A549 (cell line): ENCODE data around the gene MAPK9. TPM values are rescaled to one million over a fixed set of nuclear protein-coding genes. Genes with fewer than 3 reads are reported as not detected.

Experiments used
- ATAC-seq, 2 experiments: fragments of 200-7000 bp in 1 of 2; fragments of >200 bp in 1 of 2; cut with Nextera tagmentation in 1 of 2; cut with Tn5 transposase in 1 of 2; 3 replicates each; pipeline versions ENCODE4 v1.8.0 to v1.9.1; 2018 to 2020; ENCODE audit warnings: mild to moderate bottlenecking in 1 of 2, moderate library complexity in 1 of 2
- CTCF ChIA-PET: fragments of 300-600 bp; sonication (Branson Sonifier 250); formaldehyde crosslinking; extraction: SDS; loops from one replicate; lab custom pipeline; 2021; ENCODE audit warnings: antibody characterized with exemption, inconsistent platforms; lab: Yijun Ruan, JAX
- POLR2A ChIA-PET: fragments of 350-600 bp; formaldehyde crosslinking; extraction: SDS; loops from one replicate; lab custom pipeline; 2021; ENCODE audit warnings: antibody characterized with exemption, inconsistent platforms; lab: Yijun Ruan, JAX
- DNase-seq, 2 experiments: peaks; one replicate each; pipeline versions ENCODE4 v3.0.0 to v3.0.0-alpha.2; 2011 to 2016; ENCODE audit warnings: low read depth in 1 of 2, low spot score in 1 of 2
- FAIRE-seq: peaks from 2 replicates; lab custom pipeline; 2011; peaks lifted over from hg19 to GRCh38; lab: Jason Lieb, UNC
- H3K27ac ChIP-seq, 2 experiments: fragments of >200 bp; sonication (Bioruptor Twin); formaldehyde crosslinking; 3 replicates each; pipeline ENCODE4 v1.5.1; 2016 to 2017
- H3K4me1 ChIP-seq: fragments of >200 bp; sonication (Bioruptor Twin); formaldehyde crosslinking; 3 replicates; pipeline ENCODE4 v1.6.1; 2016
- H3K4me2 ChIP-seq: fragments of >200 bp; sonication (Bioruptor Twin); formaldehyde crosslinking; 3 replicates; pipeline ENCODE4 v1.6.1; 2016
- H3K4me3 ChIP-seq: fragments of >200 bp; sonication (Bioruptor Twin); formaldehyde crosslinking; 3 replicates; pipeline ENCODE4 v1.5.1; 2016
- H3K9me3 ChIP-seq: fragments of >200 bp; sonication (Bioruptor Twin); formaldehyde crosslinking; 3 replicates; pipeline ENCODE4 v1.6.1; 2016
- BHLHE40 ChIP-seq: IDR thresholded peaks from 2 replicates; pipeline ENCODE4 v1.6.1; 2012; ENCODE audit warnings: low read depth, low read length, inconsistent platforms
- CEBPB ChIP-seq, 2 experiments: fragments of >200 bp in 1 of 2; sonication (Bioruptor Twin) in 1 of 2; formaldehyde crosslinking in 1 of 2; IDR thresholded peaks; 2 replicates each; pipeline ENCODE4 v1.6.1; 2012 to 2016
- CHD2 ChIP-seq: fragments of 150-350 bp; IDR thresholded peaks from 2 replicates; pipeline ENCODE4 v1.6.1; 2014; ENCODE audit warnings: low read length; ENCODE audit not compliant: partially characterized antibody
- FOXS1 ChIP-seq: fragments of 250-450 bp; sonication (Bioruptor Pico); IDR thresholded peaks from 2 replicates; pipeline ENCODE4 v1.5.0; 2020; ENCODE audit warnings: mild to moderate bottlenecking, moderate library complexity
- HEYL ChIP-seq: fragments of 250-450 bp; sonication (Bioruptor Pico); IDR thresholded peaks from 2 replicates; pipeline ENCODE4 v1.8.0; 2021; ENCODE audit warnings: mild to moderate bottlenecking, moderate library complexity
- HOXA7 ChIP-seq: fragments of 250-450 bp; sonication (Bioruptor Pico); IDR thresholded peaks from 2 replicates; pipeline ENCODE4 v1.5.0; 2020; ENCODE audit warnings: mild to moderate bottlenecking, moderate library complexity
- HOXB5 ChIP-seq: fragments of 250-450 bp; sonication (Bioruptor Pico); IDR thresholded peaks from 2 replicates; pipeline ENCODE4 v1.5.0; 2020; ENCODE audit warnings: mild to moderate bottlenecking, moderate library complexity
- MAZ ChIP-seq: fragments of 150-350 bp; IDR thresholded peaks from 2 replicates; pipeline ENCODE4 v1.6.1; 2014; ENCODE audit warnings: antibody characterized with exemption, low read depth, low read length, borderline replicate concordance
- POLR2A ChIP-seq: IDR thresholded peaks from 2 replicates; pipeline ENCODE4 v1.6.1; 2012; ENCODE audit warnings: mild to moderate bottlenecking, low read length
- POLR2AphosphoS2 ChIP-seq: conservative IDR thresholded peaks from 2 replicates; pipeline ENCODE4 v1.6.1; 2012; ENCODE audit warnings: low read length, improper control_type of control experiment, inconsistent platforms
- RAD21 ChIP-seq, 2 experiments: fragments of >200 bp in 1 of 2; sonication (Bioruptor Twin) in 1 of 2; formaldehyde crosslinking in 1 of 2; IDR thresholded peaks in 1 of 2; conservative IDR thresholded peaks in 1 of 2; 2 replicates in 1 of 2; 3 replicates in 1 of 2; pipeline ENCODE4 v1.6.1; 2012 to 2018; ENCODE audit warnings: inconsistent platforms in 1 of 2
- SMC3 ChIP-seq: fragments of >200 bp; sonication (Bioruptor Twin); formaldehyde crosslinking; IDR thresholded peaks from 3 replicates; pipeline ENCODE4 v1.6.1; 2018; ENCODE audit warnings: inconsistent platforms
- SREBF2 ChIP-seq: fragments of 450-650 bp; IDR thresholded peaks from 2 replicates; pipeline ENCODE4 v1.6.1; 2014; ENCODE audit warnings: mild to moderate bottlenecking, moderate library complexity
- WGBS: methylation state at CpG from one replicate; pipeline ENCODE4 v1.1.6; 2017; ENCODE audit errors: missing lambda C conversion rate; 5-methylcytosine and 5-hydroxymethylcytosine counted together
- polyA plus RNA-seq, 4 experiments: library from polyadenylated mRNA; depleted of rRNA in 3 of 4; stranded (reverse); fragments of >200 nt; fragmentation: RNase III in 1 of 4; extraction: RNeasy Plus Mini Kit Qiagen cat#74134 plus additional on column Dnase treatment in 1 of 4; gene quantifications; 2 replicates in 3 of 4; 3 replicates in 1 of 4; pipeline ENCODE4 v1.2.3, GENCODE V29; 2011 to 2017
- TF ChIP-seq, protein P1 (sequence below): fragments of 250-450 bp; sonication (Bioruptor Pico); IDR thresholded peaks from 2 replicates; pipeline ENCODE4 v1.5.0; 2021; ENCODE audit warnings: mild to moderate bottlenecking, moderate library complexity, borderline replicate concordance
- TF ChIP-seq, protein P2 (sequence below): fragments of >200 bp; sonication (Bioruptor Twin); formaldehyde crosslinking; IDR thresholded peaks from 2 replicates; pipeline ENCODE4 v1.6.1; 2016
- TF ChIP-seq, protein P3 (sequence below): fragments of >200 bp; sonication (Bioruptor Twin); formaldehyde crosslinking; IDR thresholded peaks from 3 replicates; pipeline ENCODE4 v1.6.1; 2016
- TF ChIP-seq, protein P4 (sequence below): IDR thresholded peaks from 2 replicates; pipeline ENCODE4 v1.6.1; 2012
- TF ChIP-seq, protein P5 (sequence below): IDR thresholded peaks from 2 replicates; pipeline ENCODE4 v1.6.1; 2012
- TF ChIP-seq, protein P6 (sequence below): IDR thresholded peaks from 2 replicates; pipeline ENCODE4 v1.6.1; 2012; ENCODE audit warnings: low read depth, borderline replicate concordance

Gene MAPK9
- polyA plus RNA-seq, 2 of the 4 experiments (the other 2 are of a cell fraction): 36.6 to 66.9 TPM

DNA sequence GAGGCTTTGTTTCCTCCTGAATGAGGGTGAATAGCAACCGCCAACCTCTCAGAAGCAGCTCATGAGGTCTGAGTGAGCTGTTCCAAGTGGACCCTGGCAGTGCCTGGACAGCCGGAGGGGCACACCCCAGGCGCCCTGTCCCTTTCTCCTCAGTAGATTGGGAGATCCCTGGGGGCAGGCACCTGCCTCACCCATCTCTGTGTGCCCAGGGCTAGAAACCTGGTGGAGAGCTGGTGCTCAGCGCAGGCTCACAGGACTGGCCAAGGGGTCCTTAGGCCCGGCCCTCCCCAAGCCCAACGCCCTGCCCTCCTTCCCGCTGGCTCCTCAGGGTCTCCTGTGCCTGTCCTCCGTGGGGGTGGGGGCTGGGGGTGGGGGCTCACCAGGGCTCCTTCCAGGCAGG lies 14.9 kb upstream of the MAPK9 start:
- ATAC-seq (no peak), FAIRE-seq (no peak)
- CTCF ChIA-PET: interaction anchor here (1.3 to 8.6 kb wide), 5 partner anchors 9 to 164 kb away, joined by 3 to 81 read pairs (median 36); no protein-coding TSS in a partner anchor
- no peaks in the 10 kb centered on the region for H3K9me3 ChIP-seq
- no peak overlapping the region for H3K4me3 ChIP-seq
- no peak overlapping the region for H3K27ac ChIP-seq
- TF ChIP-seq BHLHE40 (no peak), CEBPB (IDR thresholded peaks at IDR 0.05) (no peak), SREBF2 (no peak)
- TF ChIP-seq, protein P1, sequence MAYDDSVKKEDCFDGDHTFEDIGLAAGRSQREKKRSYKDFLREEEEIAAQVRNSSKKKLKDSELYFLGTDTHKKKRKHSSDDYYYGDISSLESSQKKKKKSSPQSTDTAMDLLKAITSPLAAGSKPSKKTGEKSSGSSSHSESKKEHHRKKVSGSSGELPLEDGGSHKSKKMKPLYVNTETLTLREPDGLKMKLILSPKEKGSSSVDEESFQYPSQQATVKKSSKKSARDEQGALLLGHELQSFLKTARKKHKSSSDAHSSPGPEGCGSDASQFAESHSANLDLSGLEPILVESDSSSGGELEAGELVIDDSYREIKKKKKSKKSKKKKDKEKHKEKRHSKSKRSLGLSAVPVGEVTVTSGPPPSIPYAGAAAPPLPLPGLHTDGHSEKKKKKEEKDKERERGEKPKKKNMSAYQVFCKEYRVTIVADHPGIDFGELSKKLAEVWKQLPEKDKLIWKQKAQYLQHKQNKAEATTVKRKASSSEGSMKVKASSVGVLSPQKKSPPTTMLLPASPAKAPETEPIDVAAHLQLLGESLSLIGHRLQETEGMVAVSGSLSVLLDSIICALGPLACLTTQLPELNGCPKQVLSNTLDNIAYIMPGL (CRISPR knock-in tag): no peak
- TF ChIP-seq, protein P2, sequence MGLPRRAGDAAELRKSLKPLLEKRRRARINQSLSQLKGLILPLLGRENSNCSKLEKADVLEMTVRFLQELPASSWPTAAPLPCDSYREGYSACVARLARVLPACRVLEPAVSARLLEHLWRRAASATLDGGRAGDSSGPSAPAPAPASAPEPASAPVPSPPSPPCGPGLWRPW: no peak
- TF ChIP-seq, all 56 proteins: peak for 0
- DNase-seq: no peak
- Histone ChIP-seq H3K4me1 (no peaks in the 10 kb centered on the region), H3K4me2 (no peak overlapping the region)
- whole genome bisulfite sequencing: 86% methylated on average over 3 of the region's 8 CpGs
- POLR2A ChIA-PET: no interaction called here

DNA sequence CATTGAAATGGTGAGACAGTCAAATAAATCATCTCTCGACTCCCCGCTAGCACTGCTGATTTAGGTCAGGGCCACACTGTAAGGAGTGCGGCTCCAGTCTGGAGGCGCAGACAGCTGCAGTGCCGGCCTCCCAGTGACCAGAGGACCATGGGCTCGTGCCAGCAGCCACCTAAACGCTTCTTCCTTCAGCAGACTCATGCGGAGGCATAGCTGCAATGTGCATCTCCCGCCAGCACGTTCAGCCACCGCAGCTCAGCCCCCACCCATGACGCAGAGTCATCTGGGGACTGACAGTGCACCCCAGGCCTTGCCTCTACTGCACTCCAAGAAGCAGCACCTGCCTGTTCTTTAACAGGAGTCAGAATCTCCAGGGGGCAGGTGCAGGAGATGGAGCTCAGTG lies 13.6 kb upstream of the MAPK9 start:
- Histone ChIP-seq H3K27ac (no peak overlapping the region), H3K4me3 (no peak overlapping the region), H3K4me1 (no peaks in the 10 kb centered on the region), H3K9me3 (no peaks in the 10 kb centered on the region), H3K4me2 (no peak overlapping the region)
- ChIA-PET POLR2A (no interaction called here), CTCF (interaction anchor here (0.8 to 8.6 kb wide), 6 partner anchors 10 to 179 kb away, joined by 3 to 81 read pairs (median 34); no protein-coding TSS in a partner anchor)
- DNase-seq (no peak), ATAC-seq (no peak), FAIRE-seq (no peak)
- WGBS: 89% methylated on average over 11 of the region's 12 CpGs
- no peak for TF ChIP-seq POLR2A
- no peak for TF ChIP-seq POLR2AphosphoS2
- TF ChIP-seq RAD21 (conservative IDR thresholded peaks at IDR 0.05 in 1 of 2, IDR thresholded peaks at IDR 0.05 in 1 of 2): no peak
- TF ChIP-seq, protein P1 (CRISPR knock-in tag): no peak
- TF ChIP-seq HOXB5: no peak
- no peak for TF ChIP-seq SMC3
- TF ChIP-seq, protein P3, sequence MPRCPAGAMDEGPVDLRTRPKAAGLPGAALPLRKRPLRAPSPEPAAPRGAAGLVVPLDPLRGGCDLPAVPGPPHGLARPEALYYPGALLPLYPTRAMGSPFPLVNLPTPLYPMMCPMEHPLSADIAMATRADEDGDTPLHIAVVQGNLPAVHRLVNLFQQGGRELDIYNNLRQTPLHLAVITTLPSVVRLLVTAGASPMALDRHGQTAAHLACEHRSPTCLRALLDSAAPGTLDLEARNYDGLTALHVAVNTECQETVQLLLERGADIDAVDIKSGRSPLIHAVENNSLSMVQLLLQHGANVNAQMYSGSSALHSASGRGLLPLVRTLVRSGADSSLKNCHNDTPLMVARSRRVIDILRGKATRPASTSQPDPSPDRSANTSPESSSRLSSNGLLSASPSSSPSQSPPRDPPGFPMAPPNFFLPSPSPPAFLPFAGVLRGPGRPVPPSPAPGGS: no peak
- TF ChIP-seq HEYL (CRISPR knock-in tag): no peak
- TF ChIP-seq, protein P4, sequence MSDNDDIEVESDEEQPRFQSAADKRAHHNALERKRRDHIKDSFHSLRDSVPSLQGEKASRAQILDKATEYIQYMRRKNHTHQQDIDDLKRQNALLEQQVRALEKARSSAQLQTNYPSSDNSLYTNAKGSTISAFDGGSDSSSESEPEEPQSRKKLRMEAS: no peak
- no peak for TF ChIP-seq CHD2
- TF ChIP-seq, protein P5, sequence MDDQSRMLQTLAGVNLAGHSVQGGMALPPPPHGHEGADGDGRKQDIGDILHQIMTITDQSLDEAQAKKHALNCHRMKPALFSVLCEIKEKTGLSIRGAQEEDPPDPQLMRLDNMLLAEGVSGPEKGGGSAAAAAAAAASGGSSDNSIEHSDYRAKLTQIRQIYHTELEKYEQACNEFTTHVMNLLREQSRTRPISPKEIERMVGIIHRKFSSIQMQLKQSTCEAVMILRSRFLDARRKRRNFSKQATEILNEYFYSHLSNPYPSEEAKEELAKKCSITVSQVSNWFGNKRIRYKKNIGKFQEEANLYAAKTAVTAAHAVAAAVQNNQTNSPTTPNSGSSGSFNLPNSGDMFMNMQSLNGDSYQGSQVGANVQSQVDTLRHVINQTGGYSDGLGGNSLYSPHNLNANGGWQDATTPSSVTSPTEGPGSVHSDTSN: no peak
- no peak for TF ChIP-seq FOXS1 (CRISPR knock-in tag)
- TF ChIP-seq, protein P6, sequence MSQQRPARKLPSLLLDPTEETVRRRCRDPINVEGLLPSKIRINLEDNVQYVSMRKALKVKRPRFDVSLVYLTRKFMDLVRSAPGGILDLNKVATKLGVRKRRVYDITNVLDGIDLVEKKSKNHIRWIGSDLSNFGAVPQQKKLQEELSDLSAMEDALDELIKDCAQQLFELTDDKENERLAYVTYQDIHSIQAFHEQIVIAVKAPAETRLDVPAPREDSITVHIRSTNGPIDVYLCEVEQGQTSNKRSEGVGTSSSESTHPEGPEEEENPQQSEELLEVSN: no peak
- TF ChIP-seq MAZ: no peak
- no peak for TF ChIP-seq HOXA7
